NCI-H748 (cell line): ENCODE measurements around the gene CBX4.
"Not testable (repeated sequence)": the region's sequence is repeated elsewhere in the genome, so short reads cannot be mapped to it uniquely, and the experiment has no call there.

ENCODE experiments used
- DNase-seq: peaks from one replicate; lab custom pipeline; 2025; ENCODE audit not compliant: unreplicated experiment; lab: John Stamatoyannopoulos, UW

The CBX4 gene

DNA sequence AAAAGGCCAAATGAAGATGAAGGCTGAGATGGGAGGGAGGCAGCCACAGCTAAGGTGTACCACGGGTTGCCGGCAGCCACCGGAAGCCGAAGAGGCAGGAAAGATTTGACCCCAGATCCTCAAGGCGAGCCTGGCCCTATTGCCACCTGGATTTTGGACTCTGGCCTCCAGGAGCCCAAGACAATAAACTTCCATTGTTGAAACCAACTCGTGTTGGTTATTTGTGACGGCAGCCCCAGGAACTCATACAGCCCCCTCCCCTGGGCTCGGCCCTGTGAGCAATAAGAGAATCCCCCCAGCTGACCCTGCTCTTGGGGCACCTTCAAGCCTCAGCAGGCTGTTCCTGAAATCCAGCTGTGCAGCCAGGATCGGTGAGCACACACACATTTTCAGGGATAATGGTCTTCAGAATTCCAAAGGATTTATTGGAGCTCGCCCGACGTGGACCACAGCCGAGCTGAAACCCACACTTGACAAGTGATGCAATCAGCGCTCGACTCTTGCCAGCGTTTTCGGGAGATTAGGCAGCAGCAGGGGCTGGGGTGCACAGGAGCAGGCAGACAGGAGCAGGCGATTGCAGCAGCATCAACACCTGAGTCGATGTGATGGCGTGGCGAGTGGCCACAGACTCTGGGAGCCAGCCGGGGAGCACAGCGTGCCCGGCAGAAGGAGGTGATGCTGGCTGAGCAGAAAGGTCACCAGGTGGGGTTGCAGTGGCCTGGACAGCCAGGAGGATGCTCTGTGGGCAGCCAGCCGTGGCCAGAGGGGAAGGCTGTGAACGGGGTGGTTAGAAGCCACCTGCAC lies 22.4 kb upstream of the CBX4 start:
- no peak for DNase-seq

DNA sequence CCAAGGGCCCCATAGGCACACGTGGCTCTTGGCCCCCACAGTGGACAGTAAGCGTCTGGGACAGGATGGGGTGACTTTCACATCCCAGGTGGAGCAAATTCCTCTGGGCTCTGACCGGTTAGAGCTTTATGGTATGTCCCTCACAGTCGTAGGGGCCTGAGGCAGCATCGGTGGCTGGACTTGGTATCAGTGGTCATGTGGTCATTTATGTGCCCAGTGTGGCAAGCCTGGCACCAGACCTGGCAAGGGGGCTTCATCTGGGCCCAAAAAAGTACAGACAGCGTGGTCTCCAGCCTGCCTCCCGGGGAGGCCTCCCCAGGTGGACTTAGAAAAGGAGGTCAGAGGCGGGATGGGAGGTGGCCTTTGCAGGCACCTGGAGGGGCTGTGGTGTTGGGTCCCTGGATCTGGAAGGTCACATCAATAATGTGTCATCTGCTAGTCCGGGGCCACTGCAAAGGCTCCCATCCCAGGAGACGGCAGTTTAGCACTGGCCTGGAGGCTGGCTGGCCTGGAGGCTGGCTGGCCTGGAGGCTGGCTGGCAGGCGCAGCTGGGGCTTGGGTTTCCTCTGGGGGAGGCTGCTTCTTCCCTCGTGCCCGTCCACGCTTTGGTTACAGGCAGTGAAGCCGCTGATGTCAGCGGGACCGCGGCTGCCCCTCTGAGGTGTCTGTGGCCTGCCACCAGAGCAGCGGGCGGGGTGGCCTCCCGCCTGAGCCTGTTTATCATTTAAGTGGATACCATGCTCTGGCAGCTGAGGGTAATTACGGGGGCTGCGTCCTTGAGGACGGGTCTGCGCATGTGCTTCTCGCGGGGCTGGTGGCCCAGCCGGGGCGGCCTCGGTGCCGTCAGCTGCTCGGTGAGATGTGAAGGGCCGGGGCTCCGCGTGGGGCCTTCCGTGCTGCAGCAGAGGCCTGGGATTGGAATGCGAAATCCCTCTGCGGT lies 20.7 kb upstream of the CBX4 start:
- DNase-seq = peak; percentile 27

GRCh38 chr17:79857095-79857494 lies 17.9 kb upstream of the CBX4 start:
- no peak for DNase-seq

- no peak for DNase-seq
These were observed 16.3 kb upstream of the CBX4 start for GRCh38 chr17:79855331-79856124.

DNA sequence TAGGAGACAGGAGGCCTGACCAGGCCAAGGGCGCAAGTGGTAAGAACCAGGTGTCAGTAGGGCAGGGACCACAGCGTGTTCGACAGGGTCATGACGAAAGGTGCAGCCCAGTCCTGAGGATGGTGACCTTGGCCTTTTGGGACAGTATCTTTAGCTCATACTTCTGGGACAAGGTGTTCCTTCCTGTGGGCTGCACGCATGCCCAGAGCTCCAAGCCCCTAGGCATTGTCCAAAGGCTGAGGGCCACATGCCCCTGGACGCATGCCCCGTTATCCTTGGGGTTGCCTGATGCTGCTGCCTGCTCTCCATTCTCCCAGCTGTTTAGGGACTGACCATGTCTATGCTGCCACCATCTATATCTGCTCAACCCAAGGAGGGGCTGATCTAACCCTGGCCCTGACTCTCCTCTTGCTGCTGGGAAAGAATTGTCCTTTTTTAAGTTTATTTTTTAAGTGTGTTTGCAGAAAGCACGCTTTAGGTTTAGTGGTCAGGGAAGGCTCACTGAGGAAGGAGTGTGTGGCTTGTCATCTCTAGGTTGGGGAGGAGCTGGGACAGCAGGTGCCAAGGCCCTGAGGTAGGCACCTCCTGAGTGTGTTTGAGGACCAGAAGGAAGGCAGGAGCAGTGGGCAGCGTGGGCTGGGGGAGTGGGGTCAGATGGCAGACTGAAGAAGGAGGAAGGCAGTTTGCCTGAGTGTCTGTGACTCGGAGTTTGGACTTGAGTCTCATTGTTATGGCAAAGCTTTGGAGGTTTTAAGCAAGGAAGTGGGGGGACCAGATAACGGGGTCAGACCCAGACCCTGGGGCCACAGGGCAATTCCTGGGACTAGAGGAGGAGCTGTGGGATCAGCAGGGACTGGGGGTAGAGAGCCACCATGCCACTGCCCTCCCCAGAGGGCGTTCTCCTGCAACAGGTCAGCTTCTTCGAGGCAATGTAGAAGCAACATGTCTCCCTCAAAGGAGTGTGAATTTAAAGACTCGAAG lies 15.1 kb upstream of the CBX4 start:
- DNase-seq = no peak

GRCh38 chr17:79853168-79853567 lies 13.9 kb upstream of the CBX4 start:
- DNase-seq = not testable (repeated sequence)

GRCh38 chr17:79852748-79853147 lies 13.5 kb upstream of the CBX4 start:
- no peak for DNase-seq

- DNase-seq = peak; percentile 92
These were observed 12.2 kb upstream of the CBX4 start for GRCh38 chr17:79851461-79851817.

GRCh38 chr17:79850571-79851460 lies 11.6 kb upstream of the CBX4 start:
- DNase-seq = no peak

- DNase-seq = no peak
These were observed 10.7 kb upstream of the CBX4 start for GRCh38 chr17:79849953-79850352.

- no peak for DNase-seq
These were observed 9.1 kb upstream of the CBX4 start for GRCh38 chr17:79848370-79848766.

DNA sequence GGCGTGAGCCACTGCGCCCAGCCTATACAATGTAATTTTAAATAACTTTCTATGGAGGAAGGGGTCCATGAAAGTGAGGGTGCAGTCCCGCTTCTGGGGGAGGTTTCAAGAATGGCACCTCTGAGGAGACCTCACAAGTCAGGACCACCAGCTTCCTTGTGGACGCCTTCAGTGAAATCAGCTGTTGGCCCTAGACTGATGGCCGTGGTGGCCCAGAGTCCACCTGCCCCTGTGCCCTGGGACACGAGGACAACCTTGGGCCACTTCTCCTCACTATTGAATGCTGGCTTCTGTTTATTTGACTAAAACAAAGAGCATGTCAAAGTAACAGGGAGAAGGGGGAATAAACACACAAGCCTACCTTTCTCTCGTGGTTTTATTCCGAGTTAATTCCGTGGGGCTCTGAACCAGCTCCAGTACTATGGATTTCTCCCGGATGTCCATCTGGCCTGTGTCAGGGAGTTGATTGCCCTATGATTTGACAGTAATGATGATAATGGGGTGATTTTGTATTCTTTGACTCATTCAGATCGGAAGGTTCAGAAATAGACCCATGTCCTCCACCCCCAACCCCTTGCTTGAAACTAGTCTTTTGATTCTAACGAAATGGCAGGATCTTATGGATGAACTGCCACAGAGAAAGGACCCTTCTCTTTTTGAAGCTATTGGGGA lies 8.6 kb upstream of the CBX4 start:
- DNase-seq = no peak

DNA sequence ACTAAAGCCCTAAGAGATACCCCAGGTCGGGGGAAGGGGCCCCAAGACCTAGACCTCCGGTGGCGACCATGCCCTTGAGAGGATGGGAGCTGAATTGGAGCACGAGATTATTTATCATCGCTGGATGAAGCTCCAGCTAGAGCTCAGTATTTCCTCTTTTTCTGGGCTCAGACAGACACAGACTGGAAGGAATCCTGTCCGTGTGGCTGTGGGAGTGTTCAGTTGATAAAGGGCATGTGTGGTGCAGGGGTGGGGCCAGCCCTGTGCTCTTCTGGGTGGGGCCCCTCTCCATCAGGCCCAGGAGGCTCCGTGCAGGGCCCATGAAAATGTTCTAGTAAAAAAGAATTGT lies 6.3 kb upstream of the CBX4 start:
- no peak for DNase-seq

- peak; percentile 54 for DNase-seq
These were observed 5.8 kb upstream of the CBX4 start for GRCh38 chr17:79844869-79845600.

DNA sequence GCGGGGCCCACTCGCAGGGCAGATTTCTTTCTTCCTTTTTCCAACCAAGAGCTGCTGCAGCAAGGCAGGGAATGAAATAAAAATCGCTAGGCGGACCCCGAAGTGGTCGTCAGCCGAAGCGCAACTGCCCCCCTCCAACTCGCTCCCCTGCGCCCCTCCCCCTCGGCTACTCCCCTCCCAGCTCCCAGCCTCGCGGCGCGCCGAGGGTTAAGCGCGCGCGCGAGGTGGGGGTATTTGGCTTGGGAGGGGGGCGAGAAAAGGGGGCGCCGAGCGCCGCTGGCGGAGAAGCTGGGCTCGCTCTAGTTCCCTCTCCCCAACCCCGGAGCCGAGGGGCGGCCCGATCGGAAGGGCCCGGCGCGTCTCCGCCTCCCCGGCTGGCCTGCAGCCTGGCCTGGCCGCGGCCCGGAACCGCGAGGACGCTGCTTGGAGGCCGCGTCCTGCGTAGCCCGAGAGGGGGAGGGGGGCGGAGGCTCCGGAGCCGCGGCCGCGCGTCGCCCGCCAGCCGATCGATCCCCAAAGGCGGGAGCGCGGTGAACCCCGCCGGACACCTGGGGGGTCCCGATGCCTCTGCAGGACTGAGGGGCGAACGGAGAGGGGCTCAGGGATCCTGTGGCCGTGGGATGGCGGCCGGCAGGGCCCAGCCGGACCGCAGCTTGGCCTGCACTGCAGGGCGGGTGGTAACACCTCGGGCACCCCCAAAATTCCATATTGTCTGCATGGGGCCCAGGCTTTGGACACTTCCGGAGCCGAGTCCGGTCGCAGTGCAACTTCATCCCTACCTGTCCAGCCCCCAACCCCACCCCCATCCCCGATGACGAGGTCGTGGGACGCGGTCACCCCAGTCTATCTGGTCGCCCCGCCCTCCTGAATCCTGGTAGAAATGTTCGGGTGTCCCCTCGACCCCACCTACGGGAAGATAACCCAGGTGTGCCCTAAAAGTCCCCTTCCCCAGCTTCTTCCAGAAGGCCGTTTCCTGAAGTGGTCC lies 4.9 kb upstream of the CBX4 start:
- peak; percentile 60 for DNase-seq

GRCh38 chr17:79843474-79843815 lies 4.2 kb upstream of the CBX4 start:
- no peak for DNase-seq
